NK-92 (cell line): ENCODE measurements around the gene ZFYVE28.
"Not testable (repeated sequence)": the region's sequence is repeated elsewhere in the genome, so short reads cannot be mapped to it uniquely, and the experiment has no call there.

Experiments used
- DNase-seq: peaks from one replicate; lab custom pipeline; 2025; ENCODE audit not compliant: unreplicated experiment; lab: John Stamatoyannopoulos, UW

The ZFYVE28 gene

GRCh38 chr4:2393353-2394270 is 24.8 kb downstream of the ZFYVE28 start:
- no peak for DNase-seq

GRCh38 chr4:2390784-2391421 is 27.5 kb downstream of the ZFYVE28 start:
- no peak for DNase-seq

- DNase-seq, result no peak
Measured at GRCh38 chr4:2390146-2390545, 28.3 kb downstream of the ZFYVE28 start.

- no peak for DNase-seq
Measured at GRCh38 chr4:2389691-2390090, 28.8 kb downstream of the ZFYVE28 start.

DNA sequence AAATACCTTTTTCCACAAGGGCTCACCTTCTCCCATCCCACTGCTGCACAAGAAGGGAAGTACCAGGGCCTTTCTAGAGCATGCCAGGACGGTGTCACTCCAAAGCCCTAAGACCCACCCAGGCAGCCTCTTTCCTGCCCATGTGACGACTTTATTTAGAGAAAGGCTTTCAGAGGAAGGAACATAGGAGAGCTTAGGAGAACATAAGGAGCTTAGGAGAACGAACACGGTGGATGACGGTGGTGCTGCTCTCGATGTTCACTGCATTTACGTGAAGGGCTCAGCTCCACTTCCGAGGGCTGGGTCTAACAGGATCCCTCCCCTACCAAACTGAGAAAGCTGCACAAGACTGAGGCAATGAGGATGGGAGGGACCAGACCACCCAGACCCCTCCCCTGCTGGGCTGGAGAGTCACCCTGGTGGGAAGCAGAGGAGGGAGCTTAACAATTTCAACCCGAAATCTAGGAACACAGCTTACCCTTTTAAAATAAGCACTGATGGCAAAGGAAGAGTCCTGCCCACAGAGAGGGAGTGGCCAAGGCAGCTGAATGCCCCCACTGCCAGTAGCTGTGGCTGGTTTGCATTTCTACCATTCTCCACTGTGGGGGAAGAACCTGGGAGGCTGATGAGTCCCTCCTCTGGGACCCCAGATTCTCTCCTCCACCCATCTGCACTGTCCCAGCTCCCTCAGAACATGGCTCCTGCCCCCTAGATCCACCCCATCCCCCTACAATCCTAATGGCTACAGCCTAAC is 29.8 kb downstream of the ZFYVE28 start:
- no peak for DNase-seq

- no peak for DNase-seq
Measured at GRCh38 chr4:2387829-2388228, 30.6 kb downstream of the ZFYVE28 start.

- no peak for DNase-seq
Measured at GRCh38 chr4:2387218-2387617, 31.2 kb downstream of the ZFYVE28 start.

DNA sequence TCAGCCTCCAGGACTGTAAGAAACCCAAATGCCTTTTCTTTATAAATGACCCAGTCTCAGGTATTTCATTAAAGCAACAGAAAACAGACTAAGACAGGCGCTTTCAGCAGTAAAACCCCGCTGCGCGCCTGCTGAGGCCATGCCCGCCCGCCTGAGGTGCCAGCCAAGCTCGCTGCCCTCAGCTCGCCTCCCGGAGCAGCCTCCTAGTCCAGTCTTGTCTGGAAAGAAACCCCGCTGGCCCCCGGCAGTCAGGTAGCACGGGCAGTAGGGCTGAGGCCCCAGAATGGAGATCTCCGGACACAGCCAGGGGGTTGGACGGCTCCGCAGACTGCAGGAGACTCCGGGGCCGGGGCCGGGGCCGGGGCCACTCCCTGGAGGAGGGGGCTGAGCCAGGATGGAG is 31.7 kb downstream of the ZFYVE28 start:
- no peak for DNase-seq

- DNase-seq, result no peak
Measured at GRCh38 chr4:2385516-2385915, 32.9 kb downstream of the ZFYVE28 start.

DNA sequence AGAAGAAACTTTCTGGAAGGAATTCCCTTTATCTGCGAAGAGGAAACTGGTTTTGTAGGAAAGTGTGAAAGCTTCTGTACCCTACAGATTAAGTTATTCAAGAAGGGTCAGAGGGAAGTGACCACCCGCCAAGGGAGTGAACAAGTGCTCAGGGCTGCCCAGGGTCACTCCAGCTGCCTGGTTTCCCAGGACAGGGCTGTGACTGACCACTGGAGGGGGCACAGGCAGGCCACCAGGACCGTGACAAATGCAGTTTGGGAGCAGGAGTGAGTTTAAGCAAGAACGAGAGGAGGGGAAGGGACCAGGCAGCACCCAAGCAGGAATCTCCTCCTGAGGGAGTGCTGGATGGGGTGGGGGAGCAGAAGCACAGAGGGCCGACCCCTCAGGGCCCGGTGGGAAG is 34.2 kb downstream of the ZFYVE28 start:
- DNase-seq, result no peak

DNA sequence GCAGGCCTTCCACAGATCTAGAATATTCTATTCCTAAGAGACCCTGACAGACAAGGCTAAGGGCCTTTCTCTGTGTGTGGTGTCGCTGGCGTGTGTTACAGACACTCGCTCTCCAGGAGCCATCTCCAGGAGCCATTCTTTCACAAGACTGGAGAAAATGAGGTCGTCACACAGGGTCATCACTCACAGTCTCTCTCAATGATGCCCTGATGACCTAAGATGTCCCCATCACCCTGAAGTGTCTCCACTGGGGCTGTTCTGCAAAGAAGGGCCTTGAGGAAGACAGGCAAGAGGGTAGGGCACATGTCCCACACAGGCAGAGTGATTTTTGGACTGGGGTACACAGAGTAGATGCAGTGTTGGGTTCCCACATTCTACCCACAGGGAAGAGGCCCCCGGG is 34.7 kb downstream of the ZFYVE28 start:
- no peak for DNase-seq

GRCh38 chr4:2383220-2383631 is 35.2 kb downstream of the ZFYVE28 start:
- not testable (repeated sequence) for DNase-seq

GRCh38 chr4:2382769-2383202 is 35.7 kb downstream of the ZFYVE28 start:
- DNase-seq, result not testable (repeated sequence)

DNA sequence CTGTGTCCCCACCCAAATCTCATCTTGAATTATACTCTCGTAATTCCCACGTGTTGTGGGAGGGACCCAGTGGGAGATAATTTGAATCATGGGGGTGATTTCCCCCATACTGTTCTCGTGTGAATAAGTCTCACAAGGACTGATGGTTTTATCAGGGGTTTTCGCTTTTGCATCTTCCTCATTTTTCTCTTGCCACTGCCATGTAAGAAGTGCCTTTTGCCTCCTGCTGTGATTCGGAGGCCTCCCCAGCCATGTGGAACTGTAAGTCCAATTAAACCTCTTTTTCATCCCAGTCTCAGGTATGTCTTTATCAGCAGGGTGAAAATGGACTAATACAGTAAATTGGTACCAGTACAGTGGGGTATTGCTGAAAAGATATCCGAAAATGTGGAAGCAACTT is 37.9 kb downstream of the ZFYVE28 start:
- not testable (repeated sequence) for DNase-seq

GRCh38 chr4:2378898-2379297 is 39.5 kb downstream of the ZFYVE28 start:
- no peak for DNase-seq

DNA sequence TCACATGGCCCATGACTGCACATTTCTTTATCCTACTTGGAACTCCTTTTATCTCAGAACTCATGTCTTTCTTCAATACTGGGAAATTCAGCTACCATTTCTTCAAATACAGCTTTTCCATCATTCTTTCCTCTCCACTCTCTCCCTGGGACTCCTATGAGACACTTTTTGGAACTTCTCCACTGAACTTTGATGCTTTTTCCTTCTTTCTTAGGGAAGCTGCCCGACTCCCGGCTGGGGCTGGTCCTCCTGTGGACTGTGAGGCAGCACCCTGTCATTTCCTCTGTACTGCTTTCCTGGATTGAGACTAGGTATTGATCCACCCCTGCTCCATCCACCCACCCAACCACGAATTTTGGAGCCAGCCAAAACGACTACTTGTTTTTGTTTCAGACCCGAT is 40.0 kb downstream of the ZFYVE28 start:
- no peak for DNase-seq

DNA sequence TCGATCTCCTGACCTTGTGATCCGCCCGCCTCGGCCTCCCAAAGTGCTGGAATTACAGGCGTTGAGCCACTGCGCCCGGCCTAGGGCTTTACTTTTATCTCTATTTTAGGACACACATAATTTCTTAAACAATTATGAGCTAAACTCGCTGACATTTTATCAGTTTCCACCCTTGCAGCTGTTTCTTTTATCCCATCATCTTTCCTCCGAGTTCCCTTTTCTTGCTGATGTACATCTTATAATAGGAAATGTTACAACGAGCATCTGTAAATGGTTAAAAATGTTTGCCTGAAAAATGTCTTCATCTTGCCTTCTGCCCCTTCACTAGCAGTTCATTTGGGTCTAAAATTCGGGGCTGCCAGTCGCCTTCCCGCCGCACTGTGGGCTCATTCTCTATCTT is 41.2 kb downstream of the ZFYVE28 start:
- DNase-seq, result no peak

GRCh38 chr4:2375427-2375826 is 43.0 kb downstream of the ZFYVE28 start:
- DNase-seq, result no peak

DNA sequence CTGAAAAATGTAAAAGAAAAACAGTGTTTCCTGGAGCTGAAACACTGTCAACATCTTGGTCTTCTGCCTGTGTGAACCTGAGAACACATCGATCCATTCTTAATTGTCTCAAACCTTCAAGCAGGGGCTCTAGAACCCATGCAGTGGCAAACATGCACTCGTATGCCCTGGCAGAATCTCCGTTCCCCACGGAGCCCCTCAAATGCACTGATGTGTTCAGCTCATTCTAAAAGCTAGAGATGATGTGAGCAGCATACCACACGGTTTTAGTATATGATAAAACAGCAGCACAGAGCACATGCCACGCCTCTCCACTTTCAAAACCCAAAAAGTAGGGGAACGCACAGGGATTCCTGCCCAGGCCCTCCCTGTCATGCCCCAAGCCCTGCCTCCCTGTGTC is 44.9 kb downstream of the ZFYVE28 start:
- no peak for DNase-seq

DNA sequence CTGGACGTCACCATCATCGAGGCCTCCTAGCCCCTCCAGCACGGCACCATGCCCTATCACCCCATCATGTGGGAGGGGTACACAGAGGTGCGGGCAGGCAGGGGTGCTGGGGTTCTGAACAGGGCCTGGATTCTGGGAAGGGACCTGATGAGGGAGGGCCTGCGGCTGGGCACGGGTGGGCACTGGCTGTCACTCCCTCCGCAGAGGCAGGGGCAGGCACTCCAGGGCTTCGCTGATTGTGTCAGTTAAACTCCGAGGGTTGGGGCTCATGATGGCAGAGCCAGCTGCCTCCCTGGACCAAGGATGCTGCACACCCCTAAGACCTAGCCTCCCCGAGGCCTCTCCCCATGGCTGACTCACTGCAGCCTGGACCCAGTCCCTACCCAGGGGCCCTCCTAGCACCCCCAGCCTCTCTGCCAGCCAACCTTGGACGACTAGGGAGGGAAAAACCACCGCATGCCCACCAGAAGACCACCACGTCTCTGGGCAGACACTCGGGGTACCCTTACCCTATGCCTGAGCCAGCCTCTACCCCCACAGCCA is 45.9 kb downstream of the ZFYVE28 start:
- no peak for DNase-seq

- DNase-seq, result no peak
Measured at GRCh38 chr4:2371765-2372487, 46.5 kb downstream of the ZFYVE28 start.
